Measurements from ENCODE around the gene TRAPPC3L.

The TRAPPC3L gene

DNA sequence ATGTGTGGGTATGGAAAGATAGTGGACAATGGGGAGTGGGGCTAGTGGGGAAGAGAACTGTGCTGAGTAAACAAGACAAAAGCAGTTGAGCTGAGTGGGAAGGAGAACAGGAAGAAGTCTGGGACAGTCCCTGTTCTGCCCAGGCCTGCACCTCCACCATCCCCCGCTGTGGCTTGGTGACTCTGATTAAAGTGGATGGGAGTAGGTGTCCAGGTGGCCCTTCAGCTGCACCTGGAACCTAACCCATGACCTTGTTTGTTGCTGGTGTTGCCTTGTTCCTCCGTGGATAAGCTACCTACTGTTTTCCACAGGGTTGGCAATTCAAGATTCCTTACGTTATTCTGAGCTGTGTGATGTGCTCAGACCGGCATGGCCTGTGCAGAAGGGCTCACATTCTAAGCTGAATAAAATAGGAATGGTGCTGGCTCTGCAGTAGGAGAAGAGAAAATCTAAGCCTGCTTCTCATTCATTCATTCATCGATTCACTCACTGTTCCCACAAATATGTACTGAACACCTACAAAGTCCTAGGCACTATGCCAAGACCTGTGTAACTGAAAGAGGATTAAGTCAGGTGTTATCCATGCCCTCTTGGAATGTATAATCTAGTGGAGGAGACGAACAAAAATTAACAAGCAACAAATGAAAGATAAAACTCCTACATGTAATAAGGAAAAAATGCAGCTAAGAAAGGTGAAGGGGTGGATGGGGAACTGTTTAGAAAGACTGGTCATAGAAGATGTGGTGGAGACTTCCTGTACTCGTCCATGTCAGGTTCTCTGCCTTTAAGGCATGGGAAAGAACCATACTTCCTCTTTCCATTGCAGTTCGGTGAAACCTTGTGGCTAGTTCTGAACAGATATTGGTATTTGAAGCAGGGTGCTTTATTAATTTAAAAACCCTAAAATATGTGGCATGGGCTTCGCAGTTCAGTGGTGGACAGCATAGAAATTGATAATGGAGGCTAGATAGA is 94.4 kb downstream of the TRAPPC3L start:
- Histone ChIP-seq H3K4me1 (ENCODE audit: control insufficient read depth, insufficient read depth, low read length) (no peaks in the 10 kb centered on the region), H3K9ac (ENCODE audit: low read length) (no peak overlapping the region), H3K4me3 (ENCODE audit: low read length) (no peak overlapping the region), H3K36me3 (ENCODE audit: control insufficient read depth, insufficient read depth, low read length) (no peaks in the 10 kb centered on the region), H3K27ac (ENCODE audit: low read depth, low read length) (no peak overlapping the region), H3K27me3 (ENCODE audit: control insufficient read depth, insufficient read depth, low read length) (no peaks in the 10 kb centered on the region)

DNA sequence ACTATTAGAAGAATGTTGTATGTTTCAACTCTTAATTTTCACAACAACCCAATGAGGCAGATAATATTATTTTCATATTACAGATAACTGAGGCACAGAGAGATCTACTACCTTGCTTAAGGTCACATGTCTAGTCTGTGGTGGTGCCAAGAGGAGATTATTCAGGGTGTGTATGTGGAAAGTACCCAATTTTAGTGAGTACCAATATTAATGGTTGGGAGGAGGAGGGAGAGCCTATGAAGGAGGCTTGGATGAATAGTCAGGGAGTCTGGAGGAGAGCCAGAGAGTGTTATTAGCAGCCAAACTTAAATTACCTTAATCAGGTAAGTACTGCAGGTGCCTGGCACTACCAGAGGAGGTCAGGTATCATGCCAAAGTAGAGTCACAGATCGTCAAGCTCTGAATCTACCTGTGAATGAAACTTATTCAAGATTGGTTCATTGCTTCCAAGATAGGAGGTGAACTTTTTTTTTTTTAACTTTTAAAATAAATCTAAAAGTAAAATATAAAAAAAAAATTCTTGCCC is 95.2 kb downstream of the TRAPPC3L start:
- H3K4me3 ChIP-seq (ENCODE audit: low read length) = no peak overlapping the region
- no peaks in the 10 kb centered on the region for H3K27me3 ChIP-seq (ENCODE audit: control insufficient read depth, insufficient read depth, low read length)
- no peak overlapping the region for H3K27ac ChIP-seq (ENCODE audit: low read depth, low read length)
- H3K9ac ChIP-seq (ENCODE audit: low read length) = no peak overlapping the region
- H3K4me1 ChIP-seq (ENCODE audit: control insufficient read depth, insufficient read depth, low read length) = no peaks in the 10 kb centered on the region
- H3K36me3 ChIP-seq (ENCODE audit: control insufficient read depth, insufficient read depth, low read length) = no peaks in the 10 kb centered on the region

DNA sequence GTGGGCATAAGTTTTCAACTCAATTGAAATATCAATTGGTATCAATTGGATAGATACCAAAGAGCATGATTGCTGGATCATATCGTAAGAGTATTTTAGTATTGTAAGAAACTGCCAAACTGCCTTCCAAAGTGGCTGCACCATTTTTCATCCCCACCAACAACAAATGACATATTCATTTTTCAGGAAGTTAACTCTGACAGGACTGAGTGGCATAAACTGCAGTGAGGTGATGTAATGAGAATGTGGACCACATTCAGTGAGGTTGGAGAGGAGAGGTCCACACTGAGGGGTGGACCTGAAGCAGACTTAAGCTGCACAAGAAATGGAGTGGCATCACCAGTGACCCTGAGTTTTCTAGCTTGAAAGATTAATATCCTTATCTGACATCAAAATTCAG is 95.9 kb downstream of the TRAPPC3L start:
- no peak overlapping the region for H3K27ac ChIP-seq (ENCODE audit: low read depth, low read length)
- H3K36me3 ChIP-seq (ENCODE audit: control insufficient read depth, insufficient read depth, low read length) = no peaks in the 10 kb centered on the region
- H3K27me3 ChIP-seq (ENCODE audit: control insufficient read depth, insufficient read depth, low read length) = no peaks in the 10 kb centered on the region
- no peak overlapping the region for H3K9ac ChIP-seq (ENCODE audit: low read length)
- H3K4me1 ChIP-seq (ENCODE audit: control insufficient read depth, insufficient read depth, low read length) = no peaks in the 10 kb centered on the region
- no peak overlapping the region for H3K4me3 ChIP-seq (ENCODE audit: low read length)

DNA sequence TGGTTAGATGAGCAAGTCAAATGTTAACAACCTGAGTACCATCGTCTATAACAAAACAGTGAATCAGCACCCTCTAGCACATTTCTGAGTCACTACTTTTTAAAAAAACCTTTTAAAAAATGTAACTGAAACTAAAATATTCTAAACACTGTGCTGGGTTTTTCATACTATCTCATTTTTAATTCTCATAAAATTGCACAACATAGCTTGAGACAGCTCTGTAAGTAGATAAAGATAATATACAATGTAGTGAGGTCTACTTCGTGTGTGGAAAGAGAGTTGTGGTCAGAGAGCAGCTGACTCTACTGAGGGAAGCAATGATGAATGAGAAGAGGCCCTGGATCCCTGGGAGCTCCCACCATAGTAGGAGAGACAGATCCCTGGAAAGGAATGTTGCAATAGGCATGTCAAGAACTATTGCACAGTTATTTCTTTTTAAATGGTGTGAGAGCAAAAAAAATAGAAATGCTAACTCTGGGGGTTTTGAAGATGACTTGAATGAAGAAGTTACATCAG is 97.9 kb downstream of the TRAPPC3L start:
- H3K27ac ChIP-seq (ENCODE audit: low read depth, low read length) = no peak overlapping the region

DNA sequence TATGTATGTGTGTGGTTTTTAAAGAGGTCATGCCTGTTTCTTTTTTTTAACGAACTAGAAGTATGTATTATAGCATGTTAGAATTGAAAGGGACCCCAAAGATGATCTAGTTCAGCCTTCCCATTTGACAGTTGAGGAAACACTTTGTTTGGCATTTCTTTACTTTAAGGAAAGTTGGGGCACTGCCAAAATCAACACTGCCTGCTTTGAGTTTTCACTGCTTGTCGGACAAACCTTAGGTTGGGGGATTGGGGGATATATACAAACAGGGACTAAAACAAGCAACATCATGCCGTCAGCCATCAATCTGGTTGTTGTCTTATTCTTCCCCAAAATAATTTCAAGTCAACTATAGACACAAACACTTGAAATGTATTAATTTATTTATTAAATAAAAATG is 98.4 kb downstream of the TRAPPC3L start:
- no peak overlapping the region for H3K27ac ChIP-seq (ENCODE audit: low read depth, low read length)

More for the DNA sequence above, 97.9 kb downstream of the TRAPPC3L start:
- Histone ChIP-seq H3K4me3 (ENCODE audit: low read length) (no peak overlapping the region), H3K4me1 (ENCODE audit: control insufficient read depth, insufficient read depth, low read length) (no peaks in the 10 kb centered on the region), H3K27me3 (ENCODE audit: control insufficient read depth, insufficient read depth, low read length) (no peaks in the 10 kb centered on the region), H3K36me3 (ENCODE audit: control insufficient read depth, insufficient read depth, low read length) (no peaks in the 10 kb centered on the region), H3K9ac (ENCODE audit: low read length) (no peak overlapping the region)

DNA sequence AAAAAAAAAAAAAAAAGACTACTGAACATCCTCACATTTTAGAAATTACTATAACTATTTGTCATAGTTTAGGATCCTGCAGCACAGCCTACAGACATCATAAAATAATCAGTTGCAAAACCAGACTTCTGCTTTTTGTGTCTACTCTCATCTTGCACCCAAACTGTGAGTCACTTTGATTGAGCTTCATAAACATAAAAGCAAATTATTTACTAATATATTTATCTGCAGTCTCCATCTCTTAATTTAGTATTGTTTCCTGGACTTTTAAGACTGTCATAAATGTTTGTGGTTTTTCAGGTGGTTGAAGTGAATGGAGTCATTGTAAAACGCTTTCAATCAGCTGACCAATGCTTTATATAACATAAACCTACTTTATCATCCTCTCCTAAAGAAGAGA is 99.1 kb downstream of the TRAPPC3L start:
- no peak overlapping the region for H3K9ac ChIP-seq (ENCODE audit: low read length)
- H3K36me3 ChIP-seq (ENCODE audit: control insufficient read depth, insufficient read depth, low read length) = no peaks in the 10 kb centered on the region
- H3K27me3 ChIP-seq (ENCODE audit: control insufficient read depth, insufficient read depth, low read length) = no peaks in the 10 kb centered on the region
- no peak overlapping the region for H3K27ac ChIP-seq (ENCODE audit: low read depth, low read length)
- H3K4me1 ChIP-seq (ENCODE audit: control insufficient read depth, insufficient read depth, low read length) = no peaks in the 10 kb centered on the region
- no peak overlapping the region for H3K4me3 ChIP-seq (ENCODE audit: low read length)

More for the DNA sequence above, 98.4 kb downstream of the TRAPPC3L start:
- Histone ChIP-seq H3K9ac (ENCODE audit: low read length) (no peak overlapping the region), H3K27me3 (ENCODE audit: control insufficient read depth, insufficient read depth, low read length) (no peaks in the 10 kb centered on the region), H3K4me1 (ENCODE audit: control insufficient read depth, insufficient read depth, low read length) (no peaks in the 10 kb centered on the region), H3K4me3 (ENCODE audit: low read length) (no peak overlapping the region), H3K36me3 (ENCODE audit: control insufficient read depth, insufficient read depth, low read length) (no peaks in the 10 kb centered on the region)

DNA sequence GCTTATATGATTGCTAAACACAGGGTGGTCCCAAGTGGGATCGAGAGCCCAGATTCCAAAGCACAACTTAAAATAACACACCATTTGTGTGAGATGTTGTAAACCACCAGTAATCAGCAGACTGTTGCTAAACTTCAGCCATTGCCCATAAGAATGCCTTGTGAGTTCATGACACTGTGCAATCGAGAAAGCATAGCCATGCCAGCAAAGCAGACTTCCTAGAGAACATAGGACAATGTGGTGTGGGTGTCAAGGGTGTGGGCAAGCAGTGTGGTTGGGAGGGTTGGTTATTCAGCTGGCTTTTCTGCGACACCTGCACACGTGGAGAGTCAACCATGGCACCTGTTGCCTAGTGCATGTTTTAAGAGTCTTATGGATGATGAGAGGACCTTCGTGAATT is 100.4 kb downstream of the TRAPPC3L start:
- Histone ChIP-seq H3K27ac (ENCODE audit: low read depth, low read length) (no peak overlapping the region), H3K27me3 (ENCODE audit: control insufficient read depth, insufficient read depth, low read length) (no peaks in the 10 kb centered on the region), H3K4me1 (ENCODE audit: control insufficient read depth, insufficient read depth, low read length) (no peaks in the 10 kb centered on the region), H3K36me3 (ENCODE audit: control insufficient read depth, insufficient read depth, low read length) (no peaks in the 10 kb centered on the region), H3K4me3 (ENCODE audit: low read length) (no peak overlapping the region), H3K9ac (ENCODE audit: low read length) (no peak overlapping the region)
